ENCODE data around the gene BABAM2. TPM values are rescaled to one million over a fixed set of nuclear protein-coding genes. Genes with fewer than 3 reads are reported as not detected.
A peak's percentile ranks its signal among the peaks of the same experiment; 100 is the strongest.

Gene BABAM2
- total RNA-seq, 1 donor = 28.5 TPM

- TF ChIP-seq CTCF (IDR thresholded peaks at IDR 0.05; ENCODE audit: insufficient read depth, low read depth, low read length) = no peak
- DNase-seq (ENCODE audit: low read depth) = no peak
Observed at GRCh38 chr2:28182348-28182747, 291.8 kb downstream of the BABAM2 start.

GRCh38 chr2:28185153-28185552 is 294.6 kb downstream of the BABAM2 start:
- TF ChIP-seq CTCF (IDR thresholded peaks at IDR 0.05; ENCODE audit: insufficient read depth, low read depth, low read length) = no peak
- H3K4me3 ChIP-seq (ENCODE audit: low read depth, low read length) = no peak overlapping the region
- no peak for DNase-seq (ENCODE audit: low read depth)

More at GRCh38 chr2:28182348-28182747, 291.8 kb downstream of the BABAM2 start:
- H3K4me3 ChIP-seq (ENCODE audit: low read depth, low read length) = no peak overlapping the region

- no peak overlapping the region for H3K4me3 ChIP-seq (ENCODE audit: low read depth, low read length)
- DNase-seq (ENCODE audit: low read depth) = peak; percentile 82
- no peak for TF ChIP-seq CTCF (IDR thresholded peaks at IDR 0.05; ENCODE audit: insufficient read depth, low read depth, low read length)
Observed at GRCh38 chr2:28185891-28186290, 295.4 kb downstream of the BABAM2 start.

- no peak for DNase-seq (ENCODE audit: low read depth)
- no peak for TF ChIP-seq CTCF (IDR thresholded peaks at IDR 0.05; ENCODE audit: insufficient read depth, low read depth, low read length)
- no peak overlapping the region for H3K4me3 ChIP-seq (ENCODE audit: low read depth, low read length)
Observed at GRCh38 chr2:28187186-28187585, 296.7 kb downstream of the BABAM2 start.

GRCh38 chr2:28188436-28188835 is 297.9 kb downstream of the BABAM2 start:
- no peak for TF ChIP-seq CTCF (IDR thresholded peaks at IDR 0.05; ENCODE audit: insufficient read depth, low read depth, low read length)
- no peak for DNase-seq (ENCODE audit: low read depth)
- H3K4me3 ChIP-seq (ENCODE audit: low read depth, low read length) = no peak overlapping the region

- TF ChIP-seq CTCF (IDR thresholded peaks at IDR 0.05; ENCODE audit: insufficient read depth, low read depth, low read length) = no peak
- peak; percentile 79 for DNase-seq (ENCODE audit: low read depth)
- no peak overlapping the region for H3K4me3 ChIP-seq (ENCODE audit: low read depth, low read length)
Observed at GRCh38 chr2:28193630-28194403, 303.3 kb downstream of the BABAM2 start.
